ENCODE results near the gene ENKUR.

- TF ChIP-seq, protein P1, sequence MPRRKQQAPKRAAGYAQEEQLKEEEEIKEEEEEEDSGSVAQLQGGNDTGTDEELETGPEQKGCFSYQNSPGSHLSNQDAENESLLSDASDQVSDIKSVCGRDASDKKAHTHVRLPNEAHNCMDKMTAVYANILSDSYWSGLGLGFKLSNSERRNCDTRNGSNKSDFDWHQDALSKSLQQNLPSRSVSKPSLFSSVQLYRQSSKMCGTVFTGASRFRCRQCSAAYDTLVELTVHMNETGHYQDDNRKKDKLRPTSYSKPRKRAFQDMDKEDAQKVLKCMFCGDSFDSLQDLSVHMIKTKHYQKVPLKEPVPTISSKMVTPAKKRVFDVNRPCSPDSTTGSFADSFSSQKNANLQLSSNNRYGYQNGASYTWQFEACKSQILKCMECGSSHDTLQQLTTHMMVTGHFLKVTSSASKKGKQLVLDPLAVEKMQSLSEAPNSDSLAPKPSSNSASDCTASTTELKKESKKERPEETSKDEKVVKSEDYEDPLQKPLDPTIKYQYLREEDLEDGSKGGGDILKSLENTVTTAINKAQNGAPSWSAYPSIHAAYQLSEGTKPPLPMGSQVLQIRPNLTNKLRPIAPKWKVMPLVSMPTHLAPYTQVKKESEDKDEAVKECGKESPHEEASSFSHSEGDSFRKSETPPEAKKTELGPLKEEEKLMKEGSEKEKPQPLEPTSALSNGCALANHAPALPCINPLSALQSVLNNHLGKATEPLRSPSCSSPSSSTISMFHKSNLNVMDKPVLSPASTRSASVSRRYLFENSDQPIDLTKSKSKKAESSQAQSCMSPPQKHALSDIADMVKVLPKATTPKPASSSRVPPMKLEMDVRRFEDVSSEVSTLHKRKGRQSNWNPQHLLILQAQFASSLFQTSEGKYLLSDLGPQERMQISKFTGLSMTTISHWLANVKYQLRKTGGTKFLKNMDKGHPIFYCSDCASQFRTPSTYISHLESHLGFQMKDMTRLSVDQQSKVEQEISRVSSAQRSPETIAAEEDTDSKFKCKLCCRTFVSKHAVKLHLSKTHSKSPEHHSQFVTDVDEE (CRISPR knock-in tag; IDR thresholded peaks at IDR 0.05) = no peak
- TF ChIP-seq ZFP30 (CRISPR knock-in tag; IDR thresholded peaks at IDR 0.05) = no peak
- no peak for TF ChIP-seq TCF4 (CRISPR knock-in tag; IDR thresholded peaks at IDR 0.05; ENCODE audit: borderline replicate concordance)
- TF ChIP-seq ZFP3 (CRISPR knock-in tag; IDR thresholded peaks at IDR 0.05) = no peak
These were observed 24.7 kb downstream of the ENKUR start for GRCh38 chr10:24991298-24991697.

Measured in SK-N-SH treated with all-trans-retinoic acid at 6 μM for 48 hours (cell line).